ENCODE results near the gene AZGP1.
"Not testable (repeated sequence)": the region's sequence is repeated elsewhere in the genome, so short reads cannot be mapped to it uniquely, and the experiment has no call there.

AZGP1 gene

GRCh38 chr7:99980448-99980872 lies 4.6 kb upstream of the AZGP1 start:
- not testable (repeated sequence) for H3K9me3 Mint-ChIP-seq, H3K4me3 Mint-ChIP-seq, H3K27me3 Mint-ChIP-seq, H3K36me3 Mint-ChIP-seq, H3K27ac Mint-ChIP-seq
- peaks cover 12% of the 10 kb centered on the region for H3K4me1 Mint-ChIP-seq

DNA sequence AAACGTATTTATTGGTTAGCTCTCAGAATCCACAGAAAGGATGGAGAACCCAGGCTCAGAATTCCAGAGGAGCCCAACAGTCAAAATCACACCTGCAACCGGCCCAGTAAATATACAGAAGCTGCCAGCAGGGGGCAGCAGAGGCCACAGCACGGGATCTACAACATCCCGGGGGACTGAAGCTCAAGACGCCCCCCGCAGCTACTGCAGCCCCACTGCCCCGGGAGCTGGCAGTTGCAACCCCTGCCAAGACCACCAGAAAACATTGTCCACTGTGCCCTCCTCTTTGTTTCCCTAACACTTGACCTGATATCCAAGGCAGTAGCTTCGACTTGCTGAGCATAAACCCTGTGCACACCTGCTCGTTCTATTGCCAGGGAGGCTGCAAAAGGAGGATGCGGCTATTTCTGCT lies 4.0 kb upstream of the AZGP1 start:
- H3K9me3 Mint-ChIP-seq, H3K4me3 Mint-ChIP-seq, H3K27me3 Mint-ChIP-seq, H3K36me3 Mint-ChIP-seq, H3K27ac Mint-ChIP-seq: not testable (repeated sequence)
- peaks cover 12% of the 10 kb centered on the region for H3K4me1 Mint-ChIP-seq

- no peak overlapping the region for H3K4me3 Mint-ChIP-seq
- no peaks in the 10 kb centered on the region for H3K36me3 Mint-ChIP-seq
- H3K27ac Mint-ChIP-seq, result no peak overlapping the region
- H3K27me3 Mint-ChIP-seq, result peaks cover 2% of the 10 kb centered on the region
- H3K4me1 Mint-ChIP-seq, result peaks cover 12% of the 10 kb centered on the region
- H3K9me3 Mint-ChIP-seq, result no peaks in the 10 kb centered on the region
These were observed 795 bp upstream of the AZGP1 start for GRCh38 chr7:99976626-99977025.

DNA sequence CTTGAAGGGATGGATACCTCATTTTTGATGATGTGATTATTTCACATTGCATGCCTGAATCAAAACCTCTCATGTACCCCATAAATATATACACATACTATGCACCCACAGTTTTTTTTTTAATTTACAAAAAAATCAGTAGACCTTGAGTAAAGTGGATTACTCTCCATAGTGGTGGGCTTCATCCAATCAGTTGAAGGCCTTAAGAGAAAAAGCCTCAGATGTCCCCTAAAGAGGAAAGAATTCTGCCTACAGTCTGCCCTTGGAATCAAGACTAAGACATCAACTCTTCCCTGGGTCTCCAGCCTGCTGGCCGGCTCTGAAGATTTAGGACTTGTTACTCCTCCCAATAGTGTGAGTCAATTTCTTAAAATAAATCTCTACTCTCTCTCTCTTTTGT lies 1.1 kb downstream of the AZGP1 start:
- Mint-ChIP-seq H3K4me3 (no peak overlapping the region), H3K36me3 (no peaks in the 10 kb centered on the region), H3K27ac (no peak overlapping the region)

DNA sequence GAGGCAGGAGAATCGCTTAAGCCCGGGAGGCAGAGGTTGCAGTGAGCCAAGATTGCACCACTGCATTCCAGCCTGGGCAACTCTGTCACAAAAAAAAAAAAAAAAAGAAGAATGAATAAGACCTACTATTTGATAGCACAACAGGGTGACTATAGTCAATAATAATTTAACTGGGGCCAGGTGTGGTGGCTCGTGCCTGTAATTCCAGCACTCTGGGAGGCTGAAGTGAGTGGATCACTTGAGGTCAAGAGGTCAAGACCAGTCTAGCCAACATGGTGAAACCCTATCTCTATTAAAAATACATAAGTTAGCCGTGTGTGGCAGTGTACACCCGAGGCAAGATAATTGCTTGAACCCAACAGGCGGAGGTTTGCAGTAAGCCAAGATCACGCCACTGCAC lies 2.0 kb downstream of the AZGP1 start:
- not testable (repeated sequence) for H3K27ac Mint-ChIP-seq, H3K4me3 Mint-ChIP-seq, H3K4me1 Mint-ChIP-seq, H3K9me3 Mint-ChIP-seq, H3K36me3 Mint-ChIP-seq, H3K27me3 Mint-ChIP-seq

More for the DNA sequence above, 1.1 kb downstream of the AZGP1 start:
- H3K9me3 Mint-ChIP-seq, result no peaks in the 10 kb centered on the region
- peaks cover 2% of the 10 kb centered on the region for H3K4me1 Mint-ChIP-seq
- H3K27me3 Mint-ChIP-seq, result peaks cover 2% of the 10 kb centered on the region

- peaks cover 8% of the 10 kb centered on the region for H3K27me3 Mint-ChIP-seq
- no peaks in the 10 kb centered on the region for H3K4me1 Mint-ChIP-seq
- no peak overlapping the region for H3K4me3 Mint-ChIP-seq
- no peak overlapping the region for H3K27ac Mint-ChIP-seq
- H3K9me3 Mint-ChIP-seq, result no peaks in the 10 kb centered on the region
- no peaks in the 10 kb centered on the region for H3K36me3 Mint-ChIP-seq
These were observed 4.6 kb downstream of the AZGP1 start for GRCh38 chr7:99971242-99971641.

- not testable (repeated sequence) for H3K9me3 Mint-ChIP-seq, H3K36me3 Mint-ChIP-seq, H3K4me3 Mint-ChIP-seq, H3K27ac Mint-ChIP-seq, H3K4me1 Mint-ChIP-seq
- peaks cover 16% of the 10 kb centered on the region for H3K27me3 Mint-ChIP-seq
These were observed 6.0 kb downstream of the AZGP1 start for GRCh38 chr7:99969813-99970212.

DNA sequence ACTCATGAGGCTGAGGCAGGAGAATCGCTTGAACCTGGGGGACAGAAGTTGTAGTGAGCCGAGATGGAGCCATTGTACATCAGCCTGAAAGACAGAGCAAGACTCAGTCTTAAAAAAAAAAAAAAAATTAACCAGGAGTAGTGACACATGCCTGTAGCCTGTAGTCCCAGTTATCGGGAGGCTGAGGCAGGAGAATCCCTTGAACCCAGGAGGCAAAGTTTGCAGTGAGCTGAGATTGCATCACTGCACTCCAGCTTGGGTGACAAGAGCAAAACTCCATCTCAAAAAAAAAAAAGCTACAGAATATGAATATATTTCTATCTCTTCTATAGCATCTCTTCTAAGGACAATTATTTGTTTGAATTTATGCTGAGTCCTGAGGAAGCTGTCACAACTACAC lies 6.5 kb downstream of the AZGP1 start:
- peaks cover 21% of the 10 kb centered on the region for H3K27me3 Mint-ChIP-seq
- no peaks in the 10 kb centered on the region for H3K9me3 Mint-ChIP-seq
- H3K4me1 Mint-ChIP-seq, result no peaks in the 10 kb centered on the region

DNA sequence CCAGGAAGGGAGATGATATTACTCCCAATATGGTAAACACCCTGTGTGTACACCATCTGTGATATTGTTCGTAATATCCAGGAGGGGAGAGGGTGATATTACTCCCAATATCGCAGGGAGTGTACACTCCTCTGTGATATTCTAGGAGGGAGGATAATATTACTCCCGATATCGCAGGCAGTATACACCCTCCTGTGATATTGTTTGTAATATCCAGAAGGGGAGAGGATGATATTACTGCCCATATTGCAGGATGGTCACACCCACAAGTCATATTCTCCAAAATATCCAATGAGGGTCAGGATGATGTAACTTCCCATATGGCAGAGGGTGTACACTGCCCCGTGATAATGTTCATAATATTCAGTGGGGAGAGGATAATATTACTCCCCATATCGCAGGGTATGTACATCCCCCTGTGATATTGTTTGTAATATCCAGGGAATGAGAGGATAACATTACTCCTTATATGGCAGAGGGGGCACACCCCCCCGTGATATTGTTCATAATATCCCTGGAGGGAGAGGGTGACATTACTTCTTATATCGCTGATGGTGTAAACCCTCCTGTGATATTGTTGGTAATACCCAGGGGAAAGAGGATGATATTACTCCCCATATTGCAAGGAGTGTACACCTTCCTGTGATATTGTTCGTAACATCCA lies 17.1 kb downstream of the AZGP1 start:
- Mint-ChIP-seq H3K4me3 (no peak overlapping the region), H3K4me1 (no peaks in the 10 kb centered on the region), H3K9me3 (no peaks in the 10 kb centered on the region), H3K36me3 (no peaks in the 10 kb centered on the region), H3K27ac (no peak overlapping the region), H3K27me3 (peaks cover 37% of the 10 kb centered on the region)

More for the DNA sequence above, 6.5 kb downstream of the AZGP1 start:
- Mint-ChIP-seq H3K36me3 (no peaks in the 10 kb centered on the region), H3K27ac (no peak overlapping the region), H3K4me3 (no peak overlapping the region)

DNA sequence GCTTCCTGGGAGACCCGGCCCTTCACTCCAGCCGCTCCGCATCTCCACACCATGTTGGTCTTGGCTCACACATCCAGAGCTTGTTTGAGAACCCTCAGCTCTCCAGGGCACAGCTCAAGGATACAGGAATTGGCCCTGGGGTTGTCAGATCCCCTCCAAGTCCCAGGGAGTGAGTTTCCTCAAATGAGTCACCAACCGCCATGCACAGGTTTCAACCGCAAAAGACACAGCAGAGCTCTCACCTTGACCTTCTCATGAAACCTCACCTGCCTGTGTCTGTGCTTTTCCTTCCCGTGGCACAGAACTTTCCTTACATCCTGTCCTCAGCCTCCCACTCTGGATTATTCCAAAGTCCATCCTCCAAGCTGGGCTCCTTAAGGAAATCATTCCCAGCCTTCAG lies 20.6 kb downstream of the AZGP1 start:
- no peak overlapping the region for H3K4me3 Mint-ChIP-seq
- H3K27me3 Mint-ChIP-seq, result peaks cover 16% of the 10 kb centered on the region
- no peak overlapping the region for H3K27ac Mint-ChIP-seq
- H3K36me3 Mint-ChIP-seq, result no peaks in the 10 kb centered on the region
- H3K4me1 Mint-ChIP-seq, result no peaks in the 10 kb centered on the region
- H3K9me3 Mint-ChIP-seq, result no peaks in the 10 kb centered on the region

- H3K36me3 Mint-ChIP-seq, H3K27ac Mint-ChIP-seq, H3K4me3 Mint-ChIP-seq, H3K9me3 Mint-ChIP-seq, H3K4me1 Mint-ChIP-seq: not testable (repeated sequence)
- peaks cover 11% of the 10 kb centered on the region for H3K27me3 Mint-ChIP-seq
These were observed 21.2 kb downstream of the AZGP1 start for GRCh38 chr7:99954643-99955042.

DNA sequence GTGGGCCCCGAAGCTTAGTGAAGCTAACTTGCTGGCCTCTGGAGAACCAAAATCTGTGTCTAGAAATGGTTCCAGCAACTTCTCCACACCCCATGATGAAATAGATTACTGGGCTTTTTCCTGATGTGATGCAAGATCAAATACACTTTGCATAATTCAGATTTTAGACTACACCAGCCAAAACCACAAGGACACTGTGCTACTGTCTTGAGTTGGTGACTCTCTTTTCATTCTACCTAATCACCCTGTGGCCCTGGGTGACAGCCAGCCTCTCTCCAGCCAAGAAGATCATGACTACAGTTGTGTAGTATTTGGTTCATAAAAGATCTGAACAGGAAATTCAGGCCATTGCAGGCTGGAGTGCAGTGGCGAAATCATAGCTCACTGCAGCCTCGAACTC lies 22.2 kb downstream of the AZGP1 start:
- H3K4me1 Mint-ChIP-seq, result no peaks in the 10 kb centered on the region
- peaks cover 4% of the 10 kb centered on the region for H3K27me3 Mint-ChIP-seq
- no peak overlapping the region for H3K4me3 Mint-ChIP-seq
- H3K36me3 Mint-ChIP-seq, result no peaks in the 10 kb centered on the region
- no peaks in the 10 kb centered on the region for H3K9me3 Mint-ChIP-seq
- no peak overlapping the region for H3K27ac Mint-ChIP-seq

DNA sequence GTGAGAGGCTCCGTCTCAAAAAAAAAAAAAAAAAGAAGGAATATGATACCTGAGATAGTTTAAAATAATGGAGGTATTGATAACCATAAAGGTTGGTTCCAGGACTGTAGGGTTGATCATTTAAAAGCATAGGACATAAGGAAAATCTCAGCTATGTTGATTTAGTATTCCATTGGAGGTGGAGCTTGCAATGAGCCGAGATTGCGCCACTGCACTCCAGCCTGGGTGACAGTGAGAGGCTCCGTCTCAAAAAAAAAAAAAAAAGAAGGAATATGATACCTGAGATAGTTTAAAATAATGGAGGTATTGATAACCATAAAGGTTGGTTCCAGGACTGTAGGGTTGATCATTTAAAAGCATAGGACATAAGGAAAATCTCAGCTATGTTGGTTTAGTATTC lies 23.2 kb downstream of the AZGP1 start:
- H3K4me3 Mint-ChIP-seq, H3K4me1 Mint-ChIP-seq, H3K27ac Mint-ChIP-seq, H3K9me3 Mint-ChIP-seq, H3K36me3 Mint-ChIP-seq, H3K27me3 Mint-ChIP-seq: not testable (repeated sequence)

- not testable (repeated sequence) for H3K36me3 Mint-ChIP-seq, H3K27ac Mint-ChIP-seq, H3K4me1 Mint-ChIP-seq, H3K4me3 Mint-ChIP-seq, H3K27me3 Mint-ChIP-seq, H3K9me3 Mint-ChIP-seq
These were observed 25.0 kb downstream of the AZGP1 start for GRCh38 chr7:99950819-99951218.

- H3K4me1 Mint-ChIP-seq, result peaks cover under 1% of the 10 kb centered on the region
- no peaks in the 10 kb centered on the region for H3K27me3 Mint-ChIP-seq
- H3K36me3 Mint-ChIP-seq, result no peaks in the 10 kb centered on the region
- no peaks in the 10 kb centered on the region for H3K9me3 Mint-ChIP-seq
- H3K4me3 Mint-ChIP-seq, result no peak overlapping the region
- H3K27ac Mint-ChIP-seq, result peak overlapping the region; percentile 0
These were observed 26.1 kb downstream of the AZGP1 start for GRCh38 chr7:99949645-99950228.

DNA sequence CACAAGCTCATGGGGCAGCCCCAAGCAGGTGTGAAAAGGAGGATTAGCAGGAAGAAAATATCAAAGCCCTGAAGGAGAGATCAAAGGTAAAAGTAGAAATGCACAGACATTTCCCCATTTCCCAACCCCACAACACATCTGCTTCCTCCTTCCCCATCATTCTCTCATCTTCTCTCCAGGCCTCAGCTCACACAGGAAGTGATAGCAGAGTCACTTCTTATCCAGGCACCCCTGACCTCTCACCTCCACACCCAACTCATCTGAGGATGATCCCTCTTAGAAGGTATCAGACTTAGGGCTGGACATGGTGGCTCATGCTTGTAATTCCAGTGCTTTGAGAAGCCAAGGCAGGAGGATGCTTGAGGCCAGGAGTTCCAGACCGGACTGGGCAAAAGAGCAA lies 28.2 kb downstream of the AZGP1 start:
- Mint-ChIP-seq H3K27me3 (no peaks in the 10 kb centered on the region), H3K4me1 (peaks cover 10% of the 10 kb centered on the region), H3K36me3 (no peaks in the 10 kb centered on the region), H3K4me3 (peak overlapping the region; percentile 16), H3K27ac (no peak overlapping the region), H3K9me3 (no peaks in the 10 kb centered on the region)

- Mint-ChIP-seq H3K4me1 (peaks cover 10% of the 10 kb centered on the region), H3K9me3 (no peaks in the 10 kb centered on the region), H3K27me3 (peaks cover 3% of the 10 kb centered on the region), H3K27ac (no peak overlapping the region), H3K4me3 (no peak overlapping the region), H3K36me3 (no peaks in the 10 kb centered on the region)
These were observed 31.2 kb downstream of the AZGP1 start for GRCh38 chr7:99944497-99945070.

Measured in activated naive CD4-positive, alpha-beta T cell treated with anti-CD3 and anti-CD28 coated beads, Interleukin-2, amount 50 U/mL, for 24 hours (primary cell).